ENCODE results near the gene SLC33A1. TPM values are rescaled to one million over a fixed set of nuclear protein-coding genes. Genes with fewer than 3 reads are reported as not detected.

Gene SLC33A1
- total RNA-seq, 1 donor from 2014 or later: 30.2 TPM

- peak within 1 kb of the TSS; percentile 70 for H3K27ac Mint-ChIP-seq
- DNase-seq (ENCODE audit: low spot score): peak; percentile 70
- peaks cover 4% of the 10 kb centered on the region for H3K4me1 Mint-ChIP-seq (ENCODE audit: low read depth)
- H3K36me3 Mint-ChIP-seq (ENCODE audit: low read depth): peaks cover 5% of the 10 kb centered on the region
- no peaks in the 10 kb centered on the region for H3K9me3 Mint-ChIP-seq
- H3K4me3 Mint-ChIP-seq (ENCODE audit: low read depth): peak within 1 kb of the TSS; percentile 85
- intact Hi-C loops (cut with micrococcal nuclease): loop anchor here (1.0 kb wide), 2 partner anchors 48 to 64 kb away; partner anchors contain the start of genes GMPS and SLC33A1
- H3K27me3 Mint-ChIP-seq (ENCODE audit: low read depth): peaks cover 15% of the 10 kb centered on the region
These were observed 48.2 kb downstream of the SLC33A1 start, which contains the start of gene C3orf33 for GRCh38 chr3:155805802-155806618. C3orf33 (minus strand) TSS chr3:155806278; CDS start chr3:155806252, 26 bp downstream.

GRCh38 chr3:155805204-155805801 is 48.9 kb downstream of the SLC33A1 start:
- Mint-ChIP-seq H3K4me3 (ENCODE audit: low read depth) (peak overlapping the region; percentile 85), H3K4me1 (ENCODE audit: low read depth) (peaks cover 4% of the 10 kb centered on the region), H3K27me3 (ENCODE audit: low read depth) (peaks cover 11% of the 10 kb centered on the region), H3K36me3 (ENCODE audit: low read depth) (peaks cover 5% of the 10 kb centered on the region), H3K9me3 (no peaks in the 10 kb centered on the region), H3K27ac (peak overlapping the region; percentile 70)
- intact Hi-C loops (cut with micrococcal nuclease): no loop called here
- DNase-seq (ENCODE audit: low spot score): no peak

GRCh38 chr3:155804323-155804722 is 49.9 kb downstream of the SLC33A1 start:
- intact Hi-C loops (cut with micrococcal nuclease): no loop called here
- Mint-ChIP-seq H3K4me1 (ENCODE audit: low read depth) (peaks cover 4% of the 10 kb centered on the region), H3K36me3 (ENCODE audit: low read depth) (peaks cover 8% of the 10 kb centered on the region), H3K9me3 (no peaks in the 10 kb centered on the region), H3K4me3 (ENCODE audit: low read depth) (no peak overlapping the region), H3K27ac (no peak overlapping the region), H3K27me3 (ENCODE audit: low read depth) (peaks cover 7% of the 10 kb centered on the region)
- no peak for DNase-seq (ENCODE audit: low spot score)

GRCh38 chr3:155792532-155792931 is 61.7 kb downstream of the SLC33A1 start:
- Mint-ChIP-seq H3K4me3 (ENCODE audit: low read depth) (no peak overlapping the region), H3K27me3 (ENCODE audit: low read depth) (no peaks in the 10 kb centered on the region), H3K4me1 (ENCODE audit: low read depth) (peaks cover 6% of the 10 kb centered on the region), H3K36me3 (ENCODE audit: low read depth) (peaks cover 18% of the 10 kb centered on the region), H3K27ac (no peak overlapping the region), H3K9me3 (peaks cover 7% of the 10 kb centered on the region)
- no peak for DNase-seq (ENCODE audit: low spot score)
- intact Hi-C loops (cut with micrococcal nuclease): no loop called here

GRCh38 chr3:155791190-155791589 is 63.0 kb downstream of the SLC33A1 start:
- Mint-ChIP-seq H3K4me1 (ENCODE audit: low read depth) (peaks cover 6% of the 10 kb centered on the region), H3K27ac (no peak overlapping the region), H3K9me3 (peaks cover 7% of the 10 kb centered on the region), H3K27me3 (ENCODE audit: low read depth) (no peaks in the 10 kb centered on the region), H3K36me3 (ENCODE audit: low read depth) (peaks cover 15% of the 10 kb centered on the region), H3K4me3 (ENCODE audit: low read depth) (no peak overlapping the region)
- intact Hi-C loops (cut with micrococcal nuclease): no loop called here
- DNase-seq (ENCODE audit: low spot score): no peak

- peaks cover 7% of the 10 kb centered on the region for H3K9me3 Mint-ChIP-seq
- H3K27ac Mint-ChIP-seq: no peak overlapping the region
- peaks cover 8% of the 10 kb centered on the region for H3K4me1 Mint-ChIP-seq (ENCODE audit: low read depth)
- no peak overlapping the region for H3K4me3 Mint-ChIP-seq (ENCODE audit: low read depth)
- peaks cover 15% of the 10 kb centered on the region for H3K36me3 Mint-ChIP-seq (ENCODE audit: low read depth)
- intact Hi-C loops (cut with micrococcal nuclease): no loop called here
- H3K27me3 Mint-ChIP-seq (ENCODE audit: low read depth): no peaks in the 10 kb centered on the region
- DNase-seq (ENCODE audit: low spot score): no peak
These were observed 63.8 kb downstream of the SLC33A1 start for GRCh38 chr3:155790272-155790925.

GRCh38 chr3:155785662-155786295 is 68.4 kb downstream of the SLC33A1 start:
- Mint-ChIP-seq H3K27me3 (ENCODE audit: low read depth) (no peaks in the 10 kb centered on the region), H3K4me1 (ENCODE audit: low read depth) (peaks cover 6% of the 10 kb centered on the region), H3K27ac (no peak overlapping the region), H3K36me3 (ENCODE audit: low read depth) (peaks cover 10% of the 10 kb centered on the region), H3K9me3 (peaks cover 9% of the 10 kb centered on the region), H3K4me3 (ENCODE audit: low read depth) (no peak overlapping the region)
- intact Hi-C loops (cut with micrococcal nuclease): no loop called here
- DNase-seq (ENCODE audit: low spot score): no peak

- peaks cover 2% of the 10 kb centered on the region for H3K4me1 Mint-ChIP-seq (ENCODE audit: low read depth)
- H3K27ac Mint-ChIP-seq: no peak overlapping the region
- intact Hi-C loops (cut with micrococcal nuclease): no loop called here
- DNase-seq (ENCODE audit: low spot score): no peak
- H3K27me3 Mint-ChIP-seq (ENCODE audit: low read depth): no peaks in the 10 kb centered on the region
- peaks cover 10% of the 10 kb centered on the region for H3K36me3 Mint-ChIP-seq (ENCODE audit: low read depth)
- H3K4me3 Mint-ChIP-seq (ENCODE audit: low read depth): no peak overlapping the region
- H3K9me3 Mint-ChIP-seq: peaks cover 9% of the 10 kb centered on the region
These were observed 71.8 kb downstream of the SLC33A1 start for GRCh38 chr3:155782390-155782953.

- no peaks in the 10 kb centered on the region for H3K4me1 Mint-ChIP-seq (ENCODE audit: low read depth)
- no peaks in the 10 kb centered on the region for H3K27me3 Mint-ChIP-seq (ENCODE audit: low read depth)
- peaks cover 9% of the 10 kb centered on the region for H3K9me3 Mint-ChIP-seq
- intact Hi-C loops (cut with micrococcal nuclease): no loop called here
- no peak for DNase-seq (ENCODE audit: low spot score)
- H3K4me3 Mint-ChIP-seq (ENCODE audit: low read depth): no peak overlapping the region
- peaks cover 10% of the 10 kb centered on the region for H3K36me3 Mint-ChIP-seq (ENCODE audit: low read depth)
- no peak overlapping the region for H3K27ac Mint-ChIP-seq
These were observed 73.9 kb downstream of the SLC33A1 start for GRCh38 chr3:155780291-155780690.

- Mint-ChIP-seq H3K36me3 (ENCODE audit: low read depth) (peaks cover 10% of the 10 kb centered on the region), H3K27ac (no peak overlapping the region), H3K27me3 (ENCODE audit: low read depth) (no peaks in the 10 kb centered on the region), H3K9me3 (peaks cover 9% of the 10 kb centered on the region), H3K4me1 (ENCODE audit: low read depth) (no peaks in the 10 kb centered on the region), H3K4me3 (ENCODE audit: low read depth) (no peak overlapping the region)
- no peak for DNase-seq (ENCODE audit: low spot score)
- intact Hi-C loops (cut with micrococcal nuclease): no loop called here
These were observed 75.8 kb downstream of the SLC33A1 start for GRCh38 chr3:155778462-155778861.

- Mint-ChIP-seq H3K36me3 (ENCODE audit: low read depth) (peaks cover 7% of the 10 kb centered on the region), H3K4me1 (ENCODE audit: low read depth) (no peaks in the 10 kb centered on the region), H3K4me3 (ENCODE audit: low read depth) (no peak overlapping the region), H3K9me3 (peaks cover 8% of the 10 kb centered on the region), H3K27ac (no peak overlapping the region), H3K27me3 (ENCODE audit: low read depth) (no peaks in the 10 kb centered on the region)
- intact Hi-C loops (cut with micrococcal nuclease): no loop called here
- DNase-seq (ENCODE audit: low spot score): no peak
These were observed 81.4 kb downstream of the SLC33A1 start for GRCh38 chr3:155772801-155773200.

- DNase-seq (ENCODE audit: low spot score): no peak
- H3K9me3 Mint-ChIP-seq: peaks cover 8% of the 10 kb centered on the region
- no peak overlapping the region for H3K4me3 Mint-ChIP-seq (ENCODE audit: low read depth)
- H3K4me1 Mint-ChIP-seq (ENCODE audit: low read depth): no peaks in the 10 kb centered on the region
- no peak overlapping the region for H3K27ac Mint-ChIP-seq
- intact Hi-C loops (cut with micrococcal nuclease): no loop called here
- H3K27me3 Mint-ChIP-seq (ENCODE audit: low read depth): no peaks in the 10 kb centered on the region
- peaks cover 7% of the 10 kb centered on the region for H3K36me3 Mint-ChIP-seq (ENCODE audit: low read depth)
These were observed 83.1 kb downstream of the SLC33A1 start for GRCh38 chr3:155771126-155771525.

All from activated T-helper 2 cell treated with anti-CD3 and anti-CD28 coated beads, Interferon-gamma antibody, Interleukin-2, Interleukin-4, amounts not matched to agents 10 μg/mL and 5 μg/mL and 100 μg/mL, durations not matched to agents 14 hours and 24 hours and 36 hours (primary cell).